ENCODE measurements around the gene MARCHF2.

The MARCHF2 gene

DNA sequence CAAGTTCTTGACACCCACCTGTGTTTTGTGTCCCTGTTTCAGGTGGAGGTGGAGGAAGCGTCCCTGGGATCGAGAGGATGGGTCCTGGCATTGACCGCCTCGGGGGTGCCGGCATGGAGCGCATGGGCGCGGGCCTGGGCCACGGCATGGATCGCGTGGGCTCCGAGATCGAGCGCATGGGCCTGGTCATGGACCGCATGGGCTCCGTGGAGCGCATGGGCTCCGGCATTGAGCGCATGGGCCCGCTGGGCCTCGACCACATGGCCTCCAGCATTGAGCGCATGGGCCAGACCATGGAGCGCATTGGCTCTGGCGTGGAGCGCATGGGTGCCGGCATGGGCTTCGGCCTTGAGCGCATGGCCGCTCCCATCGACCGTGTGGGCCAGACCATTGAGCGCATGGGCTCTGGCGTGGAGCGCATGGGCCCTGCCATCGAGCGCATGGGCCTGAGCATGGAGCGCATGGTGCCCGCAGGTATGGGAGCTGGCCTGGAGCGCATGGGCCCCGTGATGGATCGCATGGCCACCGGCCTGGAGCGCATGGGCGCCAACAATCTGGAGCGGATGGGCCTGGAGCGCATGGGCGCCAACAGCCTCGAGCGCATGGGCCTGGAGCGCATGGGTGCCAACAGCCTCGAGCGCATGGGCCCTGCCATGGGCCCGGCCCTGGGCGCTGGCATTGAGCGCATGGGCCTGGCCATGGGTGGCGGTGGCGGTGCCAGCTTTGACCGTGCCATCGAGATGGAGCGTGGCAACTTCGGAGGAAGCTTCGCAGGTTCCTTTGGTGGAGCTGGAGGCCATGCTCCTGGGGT is 72.7 kb downstream of the MARCHF2 start:
- Histone ChIP-seq H3K9me3 (ENCODE audit: insufficient read depth, low read length) (no peaks in the 10 kb centered on the region), H3K4me3 (ENCODE audit: insufficient read depth, low read length, poor library complexity, severe bottlenecking) (no peak overlapping the region), H3K9me2 (replicated peaks; ENCODE audit: insufficient read depth, low read length) (no peaks in the 10 kb centered on the region), H3K79me2 (ENCODE audit: insufficient read depth, low read length) (peaks cover 16% of the 10 kb centered on the region), H3K4me2 (ENCODE audit: low read depth, low read length, poor library complexity, severe bottlenecking) (no peak overlapping the region), H3K27ac (ENCODE audit: low read depth, low read length) (no peak overlapping the region), H3K27me3 (ENCODE audit: low read length) (no peaks in the 10 kb centered on the region), H4K20me1 (ENCODE audit: low read depth, low read length) (peaks cover 9% of the 10 kb centered on the region; the same call in 1 of the 2 replicates), H3K36me3 (ENCODE audit: low read length) (peaks cover 8% of the 10 kb centered on the region; the same call in 1 of the 2 replicates), H3F3A (ENCODE audit: insufficient read depth) (no peaks in the 10 kb centered on the region), H3K9ac (ENCODE audit: low read length) (no peak overlapping the region), H2AFZ (ENCODE audit: low read depth, low read length, severe bottlenecking) (no peak overlapping the region)
- no peak for TF ChIP-seq EZH2phosphoT487 (conservative IDR thresholded peaks at IDR 0.05; ENCODE audit: low read length)
- TF ChIP-seq, protein P1, sequence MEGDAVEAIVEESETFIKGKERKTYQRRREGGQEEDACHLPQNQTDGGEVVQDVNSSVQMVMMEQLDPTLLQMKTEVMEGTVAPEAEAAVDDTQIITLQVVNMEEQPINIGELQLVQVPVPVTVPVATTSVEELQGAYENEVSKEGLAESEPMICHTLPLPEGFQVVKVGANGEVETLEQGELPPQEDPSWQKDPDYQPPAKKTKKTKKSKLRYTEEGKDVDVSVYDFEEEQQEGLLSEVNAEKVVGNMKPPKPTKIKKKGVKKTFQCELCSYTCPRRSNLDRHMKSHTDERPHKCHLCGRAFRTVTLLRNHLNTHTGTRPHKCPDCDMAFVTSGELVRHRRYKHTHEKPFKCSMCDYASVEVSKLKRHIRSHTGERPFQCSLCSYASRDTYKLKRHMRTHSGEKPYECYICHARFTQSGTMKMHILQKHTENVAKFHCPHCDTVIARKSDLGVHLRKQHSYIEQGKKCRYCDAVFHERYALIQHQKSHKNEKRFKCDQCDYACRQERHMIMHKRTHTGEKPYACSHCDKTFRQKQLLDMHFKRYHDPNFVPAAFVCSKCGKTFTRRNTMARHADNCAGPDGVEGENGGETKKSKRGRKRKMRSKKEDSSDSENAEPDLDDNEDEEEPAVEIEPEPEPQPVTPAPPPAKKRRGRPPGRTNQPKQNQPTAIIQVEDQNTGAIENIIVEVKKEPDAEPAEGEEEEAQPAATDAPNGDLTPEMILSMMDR (IDR thresholded peaks at IDR 0.05; ENCODE audit: insufficient read depth, low read length, poor library complexity, severe bottlenecking), result no peak

DNA sequence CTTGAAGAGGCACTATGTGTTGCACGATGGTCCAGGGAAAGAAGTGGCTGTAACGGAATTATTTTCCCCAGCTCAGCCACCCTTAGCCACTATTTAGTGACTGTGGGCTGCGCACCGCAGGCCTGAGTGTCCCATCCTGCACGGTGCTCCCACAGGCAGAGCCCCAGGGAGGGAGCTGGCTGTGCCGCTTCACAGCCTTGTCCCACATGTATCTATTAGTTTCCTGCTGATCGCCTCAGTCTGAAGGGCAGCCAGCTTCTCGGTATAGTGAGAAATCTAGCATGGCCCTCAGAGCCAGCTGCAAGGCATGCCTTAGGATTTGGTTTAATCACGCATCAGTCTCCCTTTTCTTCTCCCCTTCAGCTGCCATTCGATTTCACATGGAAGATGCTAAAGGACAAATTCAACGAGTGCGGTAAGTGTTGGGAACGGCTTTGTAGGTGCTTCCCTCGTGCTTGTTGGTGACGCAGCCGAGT is 73.6 kb downstream of the MARCHF2 start:
- Histone ChIP-seq H2AFZ (ENCODE audit: low read depth, low read length, severe bottlenecking) (no peak overlapping the region), H3K9me2 (replicated peaks; ENCODE audit: insufficient read depth, low read length) (no peaks in the 10 kb centered on the region), H3K9ac (ENCODE audit: low read length) (no peak overlapping the region), H3K36me3 (ENCODE audit: low read length) (peaks cover 8% of the 10 kb centered on the region; the same call in 1 of the 2 replicates), H3K9me3 (ENCODE audit: insufficient read depth, low read length) (no peaks in the 10 kb centered on the region), H3F3A (ENCODE audit: insufficient read depth) (no peaks in the 10 kb centered on the region), H3K79me2 (ENCODE audit: insufficient read depth, low read length) (peaks cover 7% of the 10 kb centered on the region), H3K4me2 (ENCODE audit: low read depth, low read length, poor library complexity, severe bottlenecking) (no peak overlapping the region), H3K4me3 (ENCODE audit: insufficient read depth, low read length, poor library complexity, severe bottlenecking) (no peak overlapping the region), H4K20me1 (ENCODE audit: low read depth, low read length) (peaks cover 4% of the 10 kb centered on the region; the same call in 1 of the 2 replicates), H3K27me3 (ENCODE audit: low read length) (no peaks in the 10 kb centered on the region), H3K27ac (ENCODE audit: low read depth, low read length) (no peak overlapping the region)
- TF ChIP-seq EZH2phosphoT487 (conservative IDR thresholded peaks at IDR 0.05; ENCODE audit: low read length), result no peak
- TF ChIP-seq, protein P1 (IDR thresholded peaks at IDR 0.05; ENCODE audit: insufficient read depth, low read length, poor library complexity, severe bottlenecking), result no peak

DNA sequence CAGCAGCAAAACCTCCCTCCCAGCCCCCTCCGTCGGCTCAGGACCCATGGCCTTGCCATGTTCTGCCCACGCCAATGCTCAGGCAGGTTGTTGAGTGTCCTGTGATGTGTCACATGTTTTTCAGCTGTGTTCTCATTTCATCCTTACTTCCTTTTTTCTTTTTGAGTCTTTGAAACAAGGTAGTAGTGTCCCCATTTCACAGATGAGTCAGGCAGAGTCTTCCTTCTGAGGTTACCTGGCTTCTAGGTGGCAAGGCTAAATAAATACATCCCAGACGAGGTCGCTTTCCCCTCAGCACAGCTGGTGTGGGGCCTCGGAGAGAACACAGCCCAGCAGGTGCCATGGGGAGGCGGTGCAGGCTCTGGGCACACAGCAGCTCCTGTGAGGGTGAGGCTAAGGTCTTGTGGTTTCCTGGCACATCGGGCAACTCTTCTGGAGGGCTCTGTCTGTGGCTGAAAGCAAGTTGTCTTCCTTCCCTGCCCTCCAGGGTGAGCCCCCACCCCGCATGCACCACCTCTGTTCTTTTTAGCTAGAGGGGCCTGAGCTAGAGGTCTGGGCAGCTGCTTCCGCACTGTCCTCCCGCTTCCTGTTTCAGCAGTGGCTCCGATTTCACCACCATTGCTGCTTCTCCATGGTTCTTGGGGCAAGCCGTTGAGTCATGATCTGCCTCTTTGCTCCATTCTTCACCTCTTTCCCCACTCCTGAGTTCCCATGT is 74.2 kb downstream of the MARCHF2 start:
- TF ChIP-seq, protein P1 (IDR thresholded peaks at IDR 0.05; ENCODE audit: insufficient read depth, low read length, poor library complexity, severe bottlenecking), result no peak
- no peak for TF ChIP-seq EZH2phosphoT487 (conservative IDR thresholded peaks at IDR 0.05; ENCODE audit: low read length)
- H4K20me1 ChIP-seq (ENCODE audit: low read depth, low read length), result peaks cover 4% of the 10 kb centered on the region; the same call in 1 of the 2 replicates

More for the DNA sequence above, 74.2 kb downstream of the MARCHF2 start:
- no peaks in the 10 kb centered on the region for H3K27me3 ChIP-seq (ENCODE audit: low read length)
- no peaks in the 10 kb centered on the region for H3K9me2 ChIP-seq (replicated peaks; ENCODE audit: insufficient read depth, low read length)
- no peak overlapping the region for H3K4me3 ChIP-seq (ENCODE audit: insufficient read depth, low read length, poor library complexity, severe bottlenecking)
- H3K27ac ChIP-seq (ENCODE audit: low read depth, low read length), result no peak overlapping the region
- H3F3A ChIP-seq (ENCODE audit: insufficient read depth), result no peaks in the 10 kb centered on the region
- H3K9ac ChIP-seq (ENCODE audit: low read length), result no peak overlapping the region
- H3K36me3 ChIP-seq (ENCODE audit: low read length), result peaks cover 8% of the 10 kb centered on the region; the same call in 1 of the 2 replicates
- H2AFZ ChIP-seq (ENCODE audit: low read depth, low read length, severe bottlenecking), result no peak overlapping the region
- peaks cover 1% of the 10 kb centered on the region for H3K79me2 ChIP-seq (ENCODE audit: insufficient read depth, low read length)
- no peaks in the 10 kb centered on the region for H3K9me3 ChIP-seq (ENCODE audit: insufficient read depth, low read length)
- no peak overlapping the region for H3K4me2 ChIP-seq (ENCODE audit: low read depth, low read length, poor library complexity, severe bottlenecking)
